Nephron progenitor cell (in vitro differentiated cells): Measurements from ENCODE around the gene DDX3X.
A peak's percentile ranks its signal among the peaks of the same experiment; 100 is the strongest.

Experiments used
- DNase-seq: peaks from one replicate; pipeline ENCODE4 v3.0.0; 2021
- H3K27ac Mint-ChIP-seq: 2 replicates; pipeline ENCODE4 v1.8.0; 2021; ENCODE audit warnings: mild to moderate bottlenecking, moderate library complexity, mixed read lengths
- H3K27me3 Mint-ChIP-seq: 2 replicates; pipeline ENCODE4 v1.8.0; 2021; ENCODE audit warnings: mild to moderate bottlenecking, low read depth, mixed read lengths; ENCODE audit not compliant: poor library complexity
- H3K36me3 Mint-ChIP-seq: 2 replicates; pipeline ENCODE4 v1.8.0; 2021; ENCODE audit warnings: low read depth, mixed read lengths
- H3K4me1 Mint-ChIP-seq: 2 replicates; pipeline ENCODE4 v1.8.0; 2021; ENCODE audit warnings: mixed read lengths
- H3K4me3 Mint-ChIP-seq: 2 replicates; pipeline ENCODE4 v1.8.0; 2021; ENCODE audit warnings: mild to moderate bottlenecking, moderate library complexity, mixed read lengths
- H3K9me3 Mint-ChIP-seq: 2 replicates; pipeline ENCODE4 v1.8.0; 2021; ENCODE audit warnings: mild to moderate bottlenecking, moderate library complexity, mixed read lengths
- CTCF ChIP-seq: fragments of 200-600 bp; sonication (generic); IDR thresholded peaks from 2 replicates; pipeline ENCODE4 v1.5.0; 2021; ENCODE audit warnings: antibody characterized with exemption

DDX3X gene

GRCh38 chrX:41335198-41335957, 1.4 kb downstream of the DDX3X start:
- DNase-seq: no peak
- H3K36me3 Mint-ChIP-seq: peaks cover 31% of the 10 kb centered on the region
- H3K4me3 Mint-ChIP-seq: peak overlapping the region; percentile 88
- peaks cover 8% of the 10 kb centered on the region for H3K27me3 Mint-ChIP-seq
- peak overlapping the region; percentile 100 for H3K27ac Mint-ChIP-seq
- TF ChIP-seq CTCF: no peak
- peaks cover 24% of the 10 kb centered on the region for H3K9me3 Mint-ChIP-seq
- peaks cover 46% of the 10 kb centered on the region for H3K4me1 Mint-ChIP-seq

- Mint-ChIP-seq H3K9me3 (peaks cover 20% of the 10 kb centered on the region), H3K4me1 (peaks cover 43% of the 10 kb centered on the region), H3K27me3 (peaks cover 4% of the 10 kb centered on the region), H3K4me3 (peak overlapping the region; percentile 88), H3K36me3 (peaks cover 32% of the 10 kb centered on the region), H3K27ac (no peak overlapping the region)
- no peak for DNase-seq
- TF ChIP-seq CTCF: no peak
Measured at GRCh38 chrX:41335958-41336331, 2.0 kb downstream of the DDX3X start.

GRCh38 chrX:41336447-41336846, 2.5 kb downstream of the DDX3X start:
- no peak for TF ChIP-seq CTCF
- DNase-seq: no peak
- Mint-ChIP-seq H3K36me3 (peaks cover 37% of the 10 kb centered on the region), H3K27ac (no peak overlapping the region), H3K4me1 (peaks cover 43% of the 10 kb centered on the region), H3K27me3 (peaks cover 4% of the 10 kb centered on the region), H3K4me3 (peak overlapping the region; percentile 88), H3K9me3 (peaks cover 20% of the 10 kb centered on the region)

- peaks cover 18% of the 10 kb centered on the region for H3K9me3 Mint-ChIP-seq
- H3K27me3 Mint-ChIP-seq: peaks cover 4% of the 10 kb centered on the region
- H3K4me3 Mint-ChIP-seq: peak overlapping the region; percentile 88
- DNase-seq: no peak
- H3K27ac Mint-ChIP-seq: no peak overlapping the region
- peaks cover 38% of the 10 kb centered on the region for H3K4me1 Mint-ChIP-seq
- peaks cover 41% of the 10 kb centered on the region for H3K36me3 Mint-ChIP-seq
- TF ChIP-seq CTCF: no peak
Measured at GRCh38 chrX:41337140-41337539, 3.2 kb downstream of the DDX3X start.

- Mint-ChIP-seq H3K4me1 (peaks cover 33% of the 10 kb centered on the region), H3K27me3 (peaks cover 4% of the 10 kb centered on the region), H3K27ac (no peak overlapping the region), H3K36me3 (peaks cover 49% of the 10 kb centered on the region), H3K9me3 (peaks cover 13% of the 10 kb centered on the region), H3K4me3 (peak overlapping the region; percentile 32)
- no peak for DNase-seq
- TF ChIP-seq CTCF: no peak
Measured at GRCh38 chrX:41338436-41338835, 4.5 kb downstream of the DDX3X start.

GRCh38 chrX:41339148-41339547, 5.2 kb downstream of the DDX3X start:
- Mint-ChIP-seq H3K36me3 (peaks cover 55% of the 10 kb centered on the region), H3K27me3 (peaks cover 4% of the 10 kb centered on the region)

More at GRCh38 chrX:41339148-41339547, 5.2 kb downstream of the DDX3X start:
- DNase-seq: no peak
- Mint-ChIP-seq H3K27ac (no peak overlapping the region), H3K4me1 (peaks cover 33% of the 10 kb centered on the region), H3K9me3 (peaks cover 14% of the 10 kb centered on the region), H3K4me3 (no peak overlapping the region)
- no peak for TF ChIP-seq CTCF
